HEK293 (cell line): ENCODE data around the gene SLF2.

Experiments
- GLIS1 ChIP-seq: fragments of 450-650 bp; formaldehyde crosslinking; IDR thresholded peaks from 2 replicates; pipeline ENCODE4 v1.5.1; 2016; ENCODE audit warnings: missing biosample characterization, missing genetic modification characterization
- GLIS2 ChIP-seq: fragments of 450-650 bp; formaldehyde crosslinking; IDR thresholded peaks from 2 replicates; pipeline ENCODE4 v1.5.1; 2016; ENCODE audit warnings: missing biosample characterization, missing genetic modification characterization
- HIC1 ChIP-seq: fragments of 450-650 bp; formaldehyde crosslinking; IDR thresholded peaks from 2 replicates; pipeline ENCODE4 v1.5.1; 2016; ENCODE audit warnings: missing biosample characterization, missing genetic modification characterization
- INSM2 ChIP-seq: fragments of 450-650 bp; formaldehyde crosslinking; IDR thresholded peaks from 2 replicates; pipeline ENCODE4 v1.5.1; 2016; ENCODE audit warnings: missing biosample characterization, missing genetic modification characterization
- MZF1 ChIP-seq: fragments of 450-650 bp; formaldehyde crosslinking; IDR thresholded peaks from 2 replicates; pipeline ENCODE4 v1.5.1; 2017; ENCODE audit warnings: missing biosample characterization, missing genetic modification characterization, borderline replicate concordance
- TCF7L2 ChIP-seq: IDR thresholded peaks from 2 replicates; pipeline ENCODE4 v1.6.1; 2011; ENCODE audit warnings: low read depth, mild to moderate bottlenecking, inconsistent platforms, low read length, moderate library complexity, borderline replicate concordance
- YY1 ChIP-seq: fragments of 450-650 bp; formaldehyde crosslinking; IDR thresholded peaks from 2 replicates; pipeline ENCODE4 v1.5.1; 2018; ENCODE audit warnings: missing biosample characterization, missing genetic modification characterization
- YY2 ChIP-seq: fragments of 450-650 bp; formaldehyde crosslinking; IDR thresholded peaks from 2 replicates; pipeline ENCODE4 v1.5.1; 2016; ENCODE audit warnings: missing biosample characterization, missing genetic modification characterization
- ZBTB10 ChIP-seq: fragments of 450-650 bp; formaldehyde crosslinking; IDR thresholded peaks from 2 replicates; pipeline ENCODE4 v1.5.1; 2016; ENCODE audit warnings: missing biosample characterization, missing genetic modification characterization
- ZFHX2 ChIP-seq: fragments of 450-650 bp; formaldehyde crosslinking; conservative IDR thresholded peaks from 2 replicates; pipeline ENCODE4 v1.5.1; 2016; ENCODE audit warnings: missing biosample characterization, missing genetic modification characterization
- ZFP3 ChIP-seq: fragments of 450-650 bp; formaldehyde crosslinking; IDR thresholded peaks from 2 replicates; pipeline ENCODE4 v1.5.1; 2016; ENCODE audit warnings: low read depth, missing biosample characterization, missing genetic modification characterization
- ZIC2 ChIP-seq: fragments of 450-650 bp; formaldehyde crosslinking; IDR thresholded peaks from 2 replicates; pipeline ENCODE4 v1.5.1; 2016; ENCODE audit warnings: missing biosample characterization, missing genetic modification characterization
- ZNF366 ChIP-seq: fragments of 450-650 bp; formaldehyde crosslinking; conservative IDR thresholded peaks from 2 replicates; pipeline ENCODE4 v1.5.1; 2016; ENCODE audit warnings: missing biosample characterization, missing genetic modification characterization
- ZNF433 ChIP-seq: fragments of 450-650 bp; formaldehyde crosslinking; IDR thresholded peaks from 2 replicates; pipeline ENCODE4 v1.5.1; 2016; ENCODE audit warnings: missing biosample characterization, missing genetic modification characterization, low read depth
- ZNF501 ChIP-seq: fragments of 450-650 bp; formaldehyde crosslinking; IDR thresholded peaks from 2 replicates; pipeline ENCODE4 v1.5.1; 2016; ENCODE audit warnings: missing biosample characterization, missing genetic modification characterization
- ZNF548 ChIP-seq: fragments of 450-650 bp; formaldehyde crosslinking; IDR thresholded peaks from 2 replicates; pipeline ENCODE4 v1.5.1; 2016; ENCODE audit warnings: missing biosample characterization, missing genetic modification characterization
- ZNF555 ChIP-seq: fragments of 450-650 bp; formaldehyde crosslinking; conservative IDR thresholded peaks from 2 replicates; pipeline ENCODE4 v1.5.1; 2017; ENCODE audit warnings: missing biosample characterization, mild to moderate bottlenecking, missing genetic modification characterization, inconsistent platforms
- ZNF558 ChIP-seq: fragments of 450-650 bp; formaldehyde crosslinking; IDR thresholded peaks from 2 replicates; pipeline ENCODE4 v1.5.1; 2016; ENCODE audit warnings: missing biosample characterization, missing genetic modification characterization
- ZNF623 ChIP-seq: fragments of 450-650 bp; formaldehyde crosslinking; IDR thresholded peaks from 2 replicates; pipeline ENCODE4 v1.5.1; 2016; ENCODE audit warnings: missing biosample characterization, missing genetic modification characterization
- ZNF76 ChIP-seq: fragments of 450-650 bp; formaldehyde crosslinking; IDR thresholded peaks from 2 replicates; pipeline ENCODE4; 2016; ENCODE audit warnings: low read depth, missing biosample characterization, missing genetic modification characterization, borderline replicate concordance
- ZNF777 ChIP-seq: fragments of 450-650 bp; formaldehyde crosslinking; IDR thresholded peaks from 2 replicates; pipeline ENCODE4 v1.5.1; 2017; ENCODE audit warnings: missing biosample characterization, missing genetic modification characterization, borderline replicate concordance
- ZNF830 ChIP-seq: fragments of 450-650 bp; IDR thresholded peaks from 2 replicates; pipeline ENCODE4 v1.5.0; 2018; ENCODE audit warnings: missing biosample characterization, missing genetic modification characterization, low read depth, mild to moderate bottlenecking, moderate library complexity
- ZNF837 ChIP-seq: fragments of 450-650 bp; formaldehyde crosslinking; IDR thresholded peaks from 2 replicates; pipeline ENCODE4 v1.5.1; 2016; ENCODE audit warnings: missing biosample characterization, missing genetic modification characterization
- ZNF843 ChIP-seq: fragments of 450-650 bp; formaldehyde crosslinking; IDR thresholded peaks from 2 replicates; pipeline ENCODE4 v1.5.1; 2016; ENCODE audit warnings: missing biosample characterization, missing genetic modification characterization
- TF ChIP-seq, protein P1 (sequence below): fragments of 450-650 bp; formaldehyde crosslinking; IDR thresholded peaks from 2 replicates; pipeline ENCODE4 v1.5.1; 2017; ENCODE audit warnings: missing biosample characterization, missing genetic modification characterization
- TF ChIP-seq, protein P2 (sequence below): fragments of 450-650 bp; formaldehyde crosslinking; IDR thresholded peaks from 2 replicates; pipeline ENCODE4 v1.5.1; 2016; ENCODE audit warnings: missing biosample characterization, missing genetic modification characterization
- TF ChIP-seq, protein P3 (sequence below): fragments of 450-650 bp; formaldehyde crosslinking; IDR thresholded peaks from 2 replicates; pipeline ENCODE4 v1.5.1; 2016; ENCODE audit warnings: missing biosample characterization, missing genetic modification characterization

SLF2 gene

GRCh38 chr10:100997360-100998182 lies 84.8 kb downstream of the SLF2 start (continued):
- TF ChIP-seq HIC1 (peak; percentile 80), TCF7L2 (no peak), ZNF76 (tag by site-specific recombination) (no peak; the same call in 1 of the 2 replicates), ZBTB10 (peak; percentile 24; the same call in 1 of the 2 replicates), ZNF548 (tag by site-specific recombination) (no peak), ZNF623 (tag by site-specific recombination) (no peak), ZNF558 (tag by site-specific recombination) (0 out of 2 replicates have a peak, but pooled peaks have one; percentile 12), ZIC2 (peak; percentile 54), ZNF501 (tag by site-specific recombination) (peak; percentile 60; the same call in 1 of the 2 replicates), ZNF433 (tag by site-specific recombination) (no peak), ZFHX2 (tag by site-specific recombination) (0 out of 2 replicates have a peak, but pooled peaks have one; percentile 6), YY2 (tag by site-specific recombination) (peak; percentile 41; the same call in 1 of the 2 replicates), YY1 (0 out of 2 replicates have a peak, but pooled peaks have one; percentile 16), GLIS2 (tag by site-specific recombination) (peak; percentile 95), ZNF555 (no peak), ZNF366 (tag by site-specific recombination) (peak; percentile 70), GLIS1 (tag by site-specific recombination) (peak; percentile 52; the same call in 1 of the 2 replicates), INSM2 (tag by site-specific recombination) (0 out of 2 replicates have a peak, but pooled peaks have one; percentile 12), MZF1 (tag by site-specific recombination) (peak; percentile 36; the same call in 1 of the 2 replicates), ZFP3 (tag by site-specific recombination) (peak; percentile 77; the same call in 1 of the 2 replicates), ZNF837 (0 out of 2 replicates have a peak, but pooled peaks have one; percentile 10), ZNF777 (peak; percentile 81; the same call in 1 of the 2 replicates), ZNF843 (tag by site-specific recombination) (0 out of 2 replicates have a peak, but pooled peaks have one; percentile 12), ZNF830 (no peak)
- TF ChIP-seq, protein P1, sequence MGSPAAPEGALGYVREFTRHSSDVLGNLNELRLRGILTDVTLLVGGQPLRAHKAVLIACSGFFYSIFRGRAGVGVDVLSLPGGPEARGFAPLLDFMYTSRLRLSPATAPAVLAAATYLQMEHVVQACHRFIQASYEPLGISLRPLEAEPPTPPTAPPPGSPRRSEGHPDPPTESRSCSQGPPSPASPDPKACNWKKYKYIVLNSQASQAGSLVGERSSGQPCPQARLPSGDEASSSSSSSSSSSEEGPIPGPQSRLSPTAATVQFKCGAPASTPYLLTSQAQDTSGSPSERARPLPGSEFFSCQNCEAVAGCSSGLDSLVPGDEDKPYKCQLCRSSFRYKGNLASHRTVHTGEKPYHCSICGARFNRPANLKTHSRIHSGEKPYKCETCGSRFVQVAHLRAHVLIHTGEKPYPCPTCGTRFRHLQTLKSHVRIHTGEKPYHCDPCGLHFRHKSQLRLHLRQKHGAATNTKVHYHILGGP (tag by site-specific recombination) = no peak
- TF ChIP-seq, protein P2, sequence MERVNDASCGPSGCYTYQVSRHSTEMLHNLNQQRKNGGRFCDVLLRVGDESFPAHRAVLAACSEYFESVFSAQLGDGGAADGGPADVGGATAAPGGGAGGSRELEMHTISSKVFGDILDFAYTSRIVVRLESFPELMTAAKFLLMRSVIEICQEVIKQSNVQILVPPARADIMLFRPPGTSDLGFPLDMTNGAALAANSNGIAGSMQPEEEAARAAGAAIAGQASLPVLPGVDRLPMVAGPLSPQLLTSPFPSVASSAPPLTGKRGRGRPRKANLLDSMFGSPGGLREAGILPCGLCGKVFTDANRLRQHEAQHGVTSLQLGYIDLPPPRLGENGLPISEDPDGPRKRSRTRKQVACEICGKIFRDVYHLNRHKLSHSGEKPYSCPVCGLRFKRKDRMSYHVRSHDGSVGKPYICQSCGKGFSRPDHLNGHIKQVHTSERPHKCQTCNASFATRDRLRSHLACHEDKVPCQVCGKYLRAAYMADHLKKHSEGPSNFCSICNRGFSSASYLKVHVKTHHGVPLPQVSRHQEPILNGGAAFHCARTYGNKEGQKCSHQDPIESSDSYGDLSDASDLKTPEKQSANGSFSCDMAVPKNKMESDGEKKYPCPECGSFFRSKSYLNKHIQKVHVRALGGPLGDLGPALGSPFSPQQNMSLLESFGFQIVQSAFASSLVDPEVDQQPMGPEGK (tag by site-specific recombination) = peak; percentile 21; the same call in 1 of the 2 replicates
- TF ChIP-seq, protein P3, sequence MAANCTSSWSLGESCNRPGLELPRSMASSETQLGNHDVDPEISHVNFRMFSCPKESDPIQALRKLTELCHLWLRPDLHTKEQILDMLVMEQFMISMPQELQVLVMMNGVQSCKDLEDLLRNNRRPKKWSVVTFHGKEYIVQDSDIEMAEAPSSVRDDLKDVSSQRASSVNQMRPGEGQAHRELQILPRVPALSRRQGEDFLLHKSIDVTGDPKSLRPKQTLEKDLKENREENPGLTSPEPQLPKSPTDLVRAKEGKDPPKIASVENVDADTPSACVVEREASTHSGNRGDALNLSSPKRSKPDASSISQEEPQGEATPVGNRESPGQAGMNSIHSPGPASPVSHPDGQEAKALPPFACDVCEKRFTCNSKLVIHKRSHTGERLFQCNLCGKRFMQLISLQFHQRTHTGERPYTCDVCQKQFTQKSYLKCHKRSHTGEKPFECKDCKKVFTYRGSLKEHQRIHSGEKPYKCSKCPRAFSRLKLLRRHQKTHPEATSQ (tag by site-specific recombination) = 0 out of 2 replicates have a peak, but pooled peaks have one; percentile 48
